NCI-H1092 treated with DMSO at 0.1 percent for 48 hours (cell line): Measurements from ENCODE around the gene CDH23.

Experiments
- DNase-seq: peaks from one replicate; lab custom pipeline; 2025; lab: John Stamatoyannopoulos, UW

CDH23 gene

GRCh38 chr10:71537681-71538080 lies 141.0 kb downstream of the CDH23 start:
- DNase-seq = no peak

- DNase-seq = no peak
Measured at GRCh38 chr10:71538608-71539260, 142.0 kb downstream of the CDH23 start.

- no peak for DNase-seq
Measured at GRCh38 chr10:71539442-71540118, 142.9 kb downstream of the CDH23 start.

- DNase-seq = no peak
Measured at GRCh38 chr10:71542478-71542877, 145.8 kb downstream of the CDH23 start.

GRCh38 chr10:71543608-71544170 lies 147.0 kb downstream of the CDH23 start:
- DNase-seq = no peak

- DNase-seq = no peak
Measured at GRCh38 chr10:71545001-71545400, 148.3 kb downstream of the CDH23 start.

- DNase-seq = no peak
Measured at GRCh38 chr10:71546220-71546619, 149.5 kb downstream of the CDH23 start.

GRCh38 chr10:71547312-71547711 lies 150.6 kb downstream of the CDH23 start:
- no peak for DNase-seq

GRCh38 chr10:71547876-71548846 lies 151.4 kb downstream of the CDH23 start:
- DNase-seq = no peak

- DNase-seq = no peak
Measured at GRCh38 chr10:71549766-71550533, 153.2 kb downstream of the CDH23 start.

GRCh38 chr10:71550628-71551027 lies 153.9 kb downstream of the CDH23 start:
- no peak for DNase-seq

GRCh38 chr10:71551970-71552369 lies 155.2 kb downstream of the CDH23 start:
- no peak for DNase-seq

- no peak for DNase-seq
Measured at GRCh38 chr10:71553432-71553831, 156.7 kb downstream of the CDH23 start.

GRCh38 chr10:71554671-71555070 lies 158.0 kb downstream of the CDH23 start:
- DNase-seq = no peak

- DNase-seq = no peak
Measured at GRCh38 chr10:71555087-71555723, 158.5 kb downstream of the CDH23 start.

GRCh38 chr10:71555724-71556119 lies 159.0 kb downstream of the CDH23 start:
- no peak for DNase-seq

GRCh38 chr10:71558991-71559390 lies 162.3 kb downstream of the CDH23 start:
- DNase-seq = no peak

- DNase-seq = no peak
Measured at GRCh38 chr10:71561003-71561574, 164.4 kb downstream of the CDH23 start.

- no peak for DNase-seq
Measured at GRCh38 chr10:71562181-71562580, 165.5 kb downstream of the CDH23 start.

- DNase-seq = no peak
Measured at GRCh38 chr10:71562904-71563303, 166.2 kb downstream of the CDH23 start.
